Mesothelial cell of epicardium (in vitro differentiated cells): ENCODE measurements around the gene ZFYVE9. TPM values are rescaled to one million over a fixed set of nuclear protein-coding genes. Genes with fewer than 3 reads are reported as not detected.

Experiments used
- DNase-seq, 2 experiments: peaks; one replicate each; pipeline ENCODE4 v3.0.0; 2021; ENCODE audit warnings: low spot score in 2 of 2; ENCODE audit not compliant: unreplicated experiment in 2 of 2
- H3K27ac Mint-ChIP-seq: 2 replicates; pipeline ENCODE4 v1.8.0; 2021; ENCODE audit warnings: mixed read lengths
- H3K27me3 Mint-ChIP-seq: 2 replicates; pipeline ENCODE4 v1.8.0; 2021; ENCODE audit warnings: low read depth, mixed read lengths
- H3K36me3 Mint-ChIP-seq: 2 replicates; pipeline ENCODE4 v1.8.0; 2021; ENCODE audit warnings: mixed read lengths
- H3K4me1 Mint-ChIP-seq: 2 replicates; pipeline ENCODE4 v1.8.0; 2021; ENCODE audit warnings: mixed read lengths
- H3K4me3 Mint-ChIP-seq: 2 replicates; pipeline ENCODE4 v1.8.0; 2021; ENCODE audit warnings: mild to moderate bottlenecking, moderate library complexity, mixed read lengths
- H3K9me3 Mint-ChIP-seq: 2 replicates; pipeline ENCODE4 v1.8.0; 2021; ENCODE audit warnings: mixed read lengths
- CTCF ChIP-seq: fragments of 200-600 bp; sonication (generic); IDR thresholded peaks from one replicate; pipeline ENCODE4 v1.5.0; 2021; ENCODE audit warnings: antibody characterized with exemption; ENCODE audit not compliant: unreplicated experiment
- total RNA-seq: library from RNA; stranded (reverse); gene quantifications from 3 replicates; pipeline ENCODE4 v1.2.1, GENCODE V29; 2021

The ZFYVE9 gene
- total RNA-seq, 1 donor from 2014 or later, result 33.3 TPM

- Mint-ChIP-seq H3K36me3 (peaks cover 26% of the 10 kb centered on the region), H3K9me3 (peaks cover 30% of the 10 kb centered on the region), H3K27me3 (no peaks in the 10 kb centered on the region), H3K4me3 (no peak overlapping the region), H3K4me1 (no peaks in the 10 kb centered on the region), H3K27ac (no peak overlapping the region)
- DNase-seq, result no peak
- no peak for TF ChIP-seq CTCF
These were observed 41.0 kb downstream of the ZFYVE9 start for GRCh38 chr1:52182874-52183400.

GRCh38 chr1:52186449-52186848, 44.6 kb downstream of the ZFYVE9 start:
- no peak overlapping the region for H3K27ac Mint-ChIP-seq
- peaks cover 11% of the 10 kb centered on the region for H3K36me3 Mint-ChIP-seq
- TF ChIP-seq CTCF, result no peak
- no peak overlapping the region for H3K4me3 Mint-ChIP-seq
- peaks cover 16% of the 10 kb centered on the region for H3K9me3 Mint-ChIP-seq
- peaks cover 8% of the 10 kb centered on the region for H3K4me1 Mint-ChIP-seq
- no peaks in the 10 kb centered on the region for H3K27me3 Mint-ChIP-seq
- DNase-seq, result no peak

GRCh38 chr1:52189898-52190480, 48.1 kb downstream of the ZFYVE9 start:
- peaks cover 12% of the 10 kb centered on the region for H3K4me1 Mint-ChIP-seq

GRCh38 chr1:52190500-52191252, 48.8 kb downstream of the ZFYVE9 start:
- Mint-ChIP-seq H3K4me1 (peaks cover 12% of the 10 kb centered on the region), H3K27ac (no peak overlapping the region), H3K27me3 (no peaks in the 10 kb centered on the region), H3K4me3 (no peak overlapping the region), H3K36me3 (peaks cover 11% of the 10 kb centered on the region), H3K9me3 (peaks cover 16% of the 10 kb centered on the region)
- no peak for TF ChIP-seq CTCF
- no peak for DNase-seq

More at GRCh38 chr1:52189898-52190480, 48.1 kb downstream of the ZFYVE9 start:
- Mint-ChIP-seq H3K27ac (no peak overlapping the region), H3K36me3 (peaks cover 11% of the 10 kb centered on the region), H3K4me3 (no peak overlapping the region), H3K9me3 (peaks cover 16% of the 10 kb centered on the region), H3K27me3 (no peaks in the 10 kb centered on the region)
- TF ChIP-seq CTCF, result no peak
- DNase-seq, result no peak

GRCh38 chr1:52191395-52191965, 49.6 kb downstream of the ZFYVE9 start:
- H3K9me3 Mint-ChIP-seq, result peaks cover 11% of the 10 kb centered on the region
- peaks cover 12% of the 10 kb centered on the region for H3K4me1 Mint-ChIP-seq
- no peak overlapping the region for H3K4me3 Mint-ChIP-seq
- H3K27me3 Mint-ChIP-seq, result no peaks in the 10 kb centered on the region
- no peak for DNase-seq
- peaks cover 8% of the 10 kb centered on the region for H3K36me3 Mint-ChIP-seq
- H3K27ac Mint-ChIP-seq, result peak overlapping the region; percentile 32
- no peak for TF ChIP-seq CTCF
